ENCODE results near the gene TPX2.

The TPX2 gene

GRCh38 chr20:31781945-31782344, 42.9 kb downstream of the TPX2 start:
- Histone ChIP-seq H3K4me1 (ENCODE audit: control insufficient read depth, insufficient read depth, low read length, poor library complexity, severe bottlenecking) (no peaks in the 10 kb centered on the region), H3K9me3 (ENCODE audit: control insufficient read depth, low read length) (no peaks in the 10 kb centered on the region), H3K36me3 (ENCODE audit: control insufficient read depth, insufficient read depth, low read length) (peaks cover 92% of the 10 kb centered on the region), H3K4me3 (ENCODE audit: extremely low read depth, insufficient read depth, low read length, poor library complexity, severe bottlenecking) (no peak overlapping the region), H3K27ac (ENCODE audit: low read depth, low read length, severe bottlenecking) (no peak overlapping the region)
- 98 to 100% methylated on average over 2 to 4 of the region's 4 CpGs for WGBS, 2 experiments (ENCODE audit: insufficient coverage in 2 of 2)

DNA sequence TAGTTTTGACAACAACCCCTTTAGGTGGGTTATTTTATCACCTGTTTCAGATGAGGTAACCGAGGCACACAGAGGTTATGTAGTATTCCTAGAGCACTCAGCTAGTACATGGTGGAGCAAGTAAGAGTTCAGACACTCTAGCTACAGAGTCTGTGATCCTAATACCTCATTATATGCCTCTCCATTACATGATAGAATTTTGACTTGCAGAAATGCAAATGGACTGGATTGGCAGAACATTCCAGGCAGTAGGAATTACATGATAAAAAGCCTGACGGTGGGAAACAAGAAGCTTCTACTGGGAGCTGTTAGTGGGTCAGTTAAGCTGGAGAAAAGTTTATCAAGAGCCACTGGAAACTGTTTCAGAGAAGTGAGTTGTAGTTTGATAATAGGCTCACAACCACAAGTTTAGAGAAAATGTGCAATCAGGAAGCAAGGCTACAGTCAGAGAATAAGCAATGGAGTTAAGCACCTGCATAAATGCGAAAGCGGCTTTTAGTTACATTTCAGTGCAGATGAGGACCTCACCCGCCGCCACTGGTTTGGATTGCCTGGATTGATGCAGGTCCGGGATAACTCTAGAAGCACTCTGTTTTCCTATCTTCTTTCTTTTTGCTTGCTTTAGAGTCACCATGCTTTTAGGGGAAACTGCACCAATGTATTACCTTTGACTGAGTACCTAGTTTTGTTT, 45.4 kb downstream of the TPX2 start:
- WGBS, 2 experiments (ENCODE audit: insufficient coverage in 2 of 2), result 95 to 97% methylated on average over 6 of the region's 7 CpGs

GRCh38 chr20:31785089-31785488, 46.0 kb downstream of the TPX2 start:
- Histone ChIP-seq H3K27ac (ENCODE audit: low read depth, low read length, severe bottlenecking) (no peak overlapping the region), H3K9me3 (ENCODE audit: control insufficient read depth, low read length) (no peaks in the 10 kb centered on the region), H3K4me3 (ENCODE audit: extremely low read depth, insufficient read depth, low read length, poor library complexity, severe bottlenecking) (no peak overlapping the region), H3K36me3 (ENCODE audit: control insufficient read depth, insufficient read depth, low read length) (peaks cover 92% of the 10 kb centered on the region), H3K4me1 (ENCODE audit: control insufficient read depth, insufficient read depth, low read length, poor library complexity, severe bottlenecking) (no peaks in the 10 kb centered on the region)
- 91 to 100% methylated on average over 1 of the region's 3 CpGs for WGBS, 2 experiments (ENCODE audit: insufficient coverage in 2 of 2)

More for the DNA sequence above, 45.4 kb downstream of the TPX2 start:
- no peak overlapping the region for H3K27ac ChIP-seq (ENCODE audit: low read depth, low read length, severe bottlenecking)
- H3K36me3 ChIP-seq (ENCODE audit: control insufficient read depth, insufficient read depth, low read length), result peaks cover 92% of the 10 kb centered on the region
- H3K4me1 ChIP-seq (ENCODE audit: control insufficient read depth, insufficient read depth, low read length, poor library complexity, severe bottlenecking), result no peaks in the 10 kb centered on the region
- H3K9me3 ChIP-seq (ENCODE audit: control insufficient read depth, low read length), result no peaks in the 10 kb centered on the region
- H3K4me3 ChIP-seq (ENCODE audit: extremely low read depth, insufficient read depth, low read length, poor library complexity, severe bottlenecking), result no peak overlapping the region

GRCh38 chr20:31788578-31788977, 49.5 kb downstream of the TPX2 start:
- H3K4me3 ChIP-seq (ENCODE audit: extremely low read depth, insufficient read depth, low read length, poor library complexity, severe bottlenecking), result no peak overlapping the region
- H3K4me1 ChIP-seq (ENCODE audit: control insufficient read depth, insufficient read depth, low read length, poor library complexity, severe bottlenecking), result no peaks in the 10 kb centered on the region
- no peak overlapping the region for H3K27ac ChIP-seq (ENCODE audit: low read depth, low read length, severe bottlenecking)
- H3K9me3 ChIP-seq (ENCODE audit: control insufficient read depth, low read length), result no peaks in the 10 kb centered on the region
- 60 to 89% methylated on average over 1 to 2 of the region's 3 CpGs for WGBS, 2 experiments (ENCODE audit: insufficient coverage in 2 of 2)
- peaks cover 95% of the 10 kb centered on the region for H3K36me3 ChIP-seq (ENCODE audit: control insufficient read depth, insufficient read depth, low read length)

- no peaks in the 10 kb centered on the region for H3K9me3 ChIP-seq (ENCODE audit: control insufficient read depth, low read length)
- H3K4me1 ChIP-seq (ENCODE audit: control insufficient read depth, insufficient read depth, low read length, poor library complexity, severe bottlenecking), result no peaks in the 10 kb centered on the region
- 100% methylated on average over 3 of the region's 3 CpGs for WGBS, 2 experiments (ENCODE audit: insufficient coverage in 2 of 2)
- no peak overlapping the region for H3K27ac ChIP-seq (ENCODE audit: low read depth, low read length, severe bottlenecking)
- H3K4me3 ChIP-seq (ENCODE audit: extremely low read depth, insufficient read depth, low read length, poor library complexity, severe bottlenecking), result no peak overlapping the region
- H3K36me3 ChIP-seq (ENCODE audit: control insufficient read depth, insufficient read depth, low read length), result peaks cover 95% of the 10 kb centered on the region
Observed at GRCh38 chr20:31790401-31790800, 51.3 kb downstream of the TPX2 start.

- no peak overlapping the region for H3K27ac ChIP-seq (ENCODE audit: low read depth, low read length, severe bottlenecking)
- no peaks in the 10 kb centered on the region for H3K9me3 ChIP-seq (ENCODE audit: control insufficient read depth, low read length)
- H3K4me1 ChIP-seq (ENCODE audit: control insufficient read depth, insufficient read depth, low read length, poor library complexity, severe bottlenecking), result no peaks in the 10 kb centered on the region
- peaks cover 90% of the 10 kb centered on the region for H3K36me3 ChIP-seq (ENCODE audit: control insufficient read depth, insufficient read depth, low read length)
- no peak overlapping the region for H3K4me3 ChIP-seq (ENCODE audit: extremely low read depth, insufficient read depth, low read length, poor library complexity, severe bottlenecking)
- 94 to 100% methylated on average over 3 of the region's 3 CpGs for WGBS, 2 experiments (ENCODE audit: insufficient coverage in 2 of 2)
Observed at GRCh38 chr20:31797364-31797763, 58.3 kb downstream of the TPX2 start.

GRCh38 chr20:31801508-31801907, 62.4 kb downstream of the TPX2 start:
- Histone ChIP-seq H3K27ac (ENCODE audit: low read depth, low read length, severe bottlenecking) (no peak overlapping the region), H3K9me3 (ENCODE audit: control insufficient read depth, low read length) (no peaks in the 10 kb centered on the region), H3K4me1 (ENCODE audit: control insufficient read depth, insufficient read depth, low read length, poor library complexity, severe bottlenecking) (no peaks in the 10 kb centered on the region), H3K4me3 (ENCODE audit: extremely low read depth, insufficient read depth, low read length, poor library complexity, severe bottlenecking) (no peak overlapping the region), H3K36me3 (ENCODE audit: control insufficient read depth, insufficient read depth, low read length) (peaks cover 76% of the 10 kb centered on the region)
- 97% methylated on average over 5 to 6 of the region's 7 CpGs for WGBS, 2 experiments (ENCODE audit: insufficient coverage in 2 of 2)

DNA sequence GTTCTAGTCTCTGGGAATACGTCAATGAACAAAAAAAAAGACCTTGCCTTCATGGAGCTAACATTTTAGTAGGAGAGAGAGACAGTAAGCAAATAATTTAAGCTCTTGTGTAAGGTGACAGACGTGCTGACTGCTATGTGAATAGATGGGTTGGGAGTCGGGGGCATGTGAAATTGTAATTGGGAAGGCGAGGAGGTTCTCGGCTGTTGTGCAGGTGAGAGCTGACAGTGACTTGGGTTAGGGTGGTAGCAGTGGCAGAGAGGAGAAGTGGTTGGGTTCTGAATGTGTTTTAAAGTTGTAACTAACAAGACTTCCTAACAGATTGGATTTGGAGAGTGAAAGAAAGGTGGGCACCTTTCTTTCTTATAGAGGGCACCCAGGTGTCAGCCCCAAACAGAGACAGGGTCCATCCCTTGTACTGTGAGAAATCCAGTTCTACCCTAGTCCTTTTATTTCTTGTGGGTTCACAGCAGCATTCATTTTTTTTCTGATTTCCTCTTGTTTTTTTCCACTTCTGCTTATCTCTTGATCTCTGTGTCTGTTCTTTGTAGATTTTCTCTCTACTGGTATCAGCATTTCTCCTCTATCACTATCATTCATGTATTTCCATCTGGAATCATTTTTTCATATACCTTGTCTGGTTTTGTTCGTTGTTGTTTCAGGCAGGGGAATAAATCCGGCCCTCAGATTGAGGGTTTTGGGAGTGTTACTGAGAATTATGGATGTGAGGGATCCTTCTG, 64.6 kb downstream of the TPX2 start:
- 91 to 96% methylated on average over 5 of the region's 7 CpGs for whole genome bisulfite sequencing, 2 experiments (ENCODE audit: insufficient coverage in 2 of 2)

DNA sequence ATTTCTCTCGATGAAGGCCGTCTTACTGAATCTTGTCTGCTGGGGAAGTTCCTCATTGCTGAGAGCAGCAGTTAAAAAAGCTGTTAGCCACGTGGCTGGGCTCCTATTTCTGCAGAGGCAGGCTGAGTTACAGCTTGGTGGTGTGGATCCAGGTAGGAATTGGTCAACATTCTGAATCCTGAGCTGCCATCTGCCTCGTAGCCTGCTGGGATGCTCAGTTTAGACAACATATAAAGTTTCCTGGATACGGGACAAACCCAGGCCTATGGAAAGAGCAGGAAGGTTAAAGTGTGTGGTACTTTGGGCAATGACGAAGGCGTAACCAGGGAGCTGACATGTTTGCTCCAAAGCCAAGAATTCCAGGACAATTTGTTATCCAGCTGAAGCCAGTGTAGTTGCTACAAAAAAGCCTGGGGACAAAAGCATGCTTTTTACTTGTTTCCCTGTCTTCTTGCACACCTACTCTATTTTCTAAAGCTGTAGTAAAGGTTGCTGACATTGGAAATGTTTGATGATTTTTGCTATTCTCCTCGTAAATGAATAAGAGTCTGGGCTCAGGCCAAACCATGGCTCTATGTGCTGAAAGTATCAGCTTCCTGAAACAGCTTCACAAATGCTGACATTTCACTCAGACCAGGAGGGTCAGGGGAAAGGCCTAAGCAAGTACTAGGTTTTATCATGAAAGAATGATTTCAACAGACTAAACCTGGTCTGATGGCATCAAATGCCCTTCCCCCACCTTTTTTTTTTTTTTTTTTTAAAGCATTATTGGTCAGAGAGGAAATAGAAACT, 67.7 kb downstream of the TPX2 start:
- H3K36me3 ChIP-seq (ENCODE audit: control insufficient read depth, insufficient read depth, low read length), result peaks cover 42% of the 10 kb centered on the region
- 94 to 96% methylated on average over 6 to 7 of the region's 8 CpGs for WGBS, 2 experiments (ENCODE audit: insufficient coverage in 2 of 2)

More for the DNA sequence above, 64.6 kb downstream of the TPX2 start:
- Histone ChIP-seq H3K36me3 (ENCODE audit: control insufficient read depth, insufficient read depth, low read length) (peaks cover 72% of the 10 kb centered on the region), H3K9me3 (ENCODE audit: control insufficient read depth, low read length) (no peaks in the 10 kb centered on the region), H3K27ac (ENCODE audit: low read depth, low read length, severe bottlenecking) (no peak overlapping the region), H3K4me1 (ENCODE audit: control insufficient read depth, insufficient read depth, low read length, poor library complexity, severe bottlenecking) (no peaks in the 10 kb centered on the region), H3K4me3 (ENCODE audit: extremely low read depth, insufficient read depth, low read length, poor library complexity, severe bottlenecking) (no peak overlapping the region)

DNA sequence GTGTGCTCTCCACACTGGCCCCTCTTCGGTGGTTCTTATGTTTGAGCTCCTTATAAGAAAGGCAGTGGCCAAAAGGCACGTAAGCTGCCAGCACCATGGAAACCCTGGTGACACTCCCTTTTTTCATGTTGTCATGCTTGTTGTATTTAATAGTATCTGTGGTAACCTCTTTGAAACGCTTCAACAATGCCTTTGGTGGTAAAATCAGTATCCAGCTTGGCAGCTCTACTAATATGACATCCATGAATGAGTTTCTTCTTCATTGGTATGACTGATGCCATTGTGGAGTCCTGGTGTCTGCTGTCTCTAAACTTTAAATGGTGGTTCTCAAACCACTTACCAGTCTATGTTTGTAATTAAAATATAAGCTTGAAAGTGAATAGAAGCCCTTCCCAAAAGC, 69.4 kb downstream of the TPX2 start:
- Histone ChIP-seq H3K4me3 (ENCODE audit: extremely low read depth, insufficient read depth, low read length, poor library complexity, severe bottlenecking) (no peak overlapping the region), H3K27ac (ENCODE audit: low read depth, low read length, severe bottlenecking) (no peak overlapping the region), H3K4me1 (ENCODE audit: control insufficient read depth, insufficient read depth, low read length, poor library complexity, severe bottlenecking) (peaks cover 25% of the 10 kb centered on the region), H3K9me3 (ENCODE audit: control insufficient read depth, low read length) (no peaks in the 10 kb centered on the region), H3K36me3 (ENCODE audit: control insufficient read depth, insufficient read depth, low read length) (peaks cover 25% of the 10 kb centered on the region)
- WGBS, 2 experiments (ENCODE audit: insufficient coverage in 2 of 2), result 87 to 95% methylated on average over 2 to 3 of the region's 3 CpGs

More for the DNA sequence above, 67.7 kb downstream of the TPX2 start:
- Histone ChIP-seq H3K4me1 (ENCODE audit: control insufficient read depth, insufficient read depth, low read length, poor library complexity, severe bottlenecking) (peaks cover 12% of the 10 kb centered on the region), H3K4me3 (ENCODE audit: extremely low read depth, insufficient read depth, low read length, poor library complexity, severe bottlenecking) (no peak overlapping the region), H3K9me3 (ENCODE audit: control insufficient read depth, low read length) (no peaks in the 10 kb centered on the region), H3K27ac (ENCODE audit: low read depth, low read length, severe bottlenecking) (no peak overlapping the region)
